A172 (cell line): ENCODE data around the gene PER2. TPM values are rescaled to one million over a fixed set of nuclear protein-coding genes. Genes with fewer than 3 reads are reported as not detected.

ENCODE experiments used
- DNase-seq: peaks from one replicate; pipeline ENCODE4 v3.0.0-alpha.2; 2015; ENCODE audit warnings: low spot score
- total RNA-seq: library from RNA; depleted of rRNA; stranded (reverse); fragments of >200 nt; shearing (Covaris generic); gene quantifications from 2 replicates; pipeline ENCODE4 v1.2.3, GENCODE V29; 2014

PER2 gene
- total RNA-seq, 1 experiment from 2014 or later, result 1.4 TPM

DNA sequence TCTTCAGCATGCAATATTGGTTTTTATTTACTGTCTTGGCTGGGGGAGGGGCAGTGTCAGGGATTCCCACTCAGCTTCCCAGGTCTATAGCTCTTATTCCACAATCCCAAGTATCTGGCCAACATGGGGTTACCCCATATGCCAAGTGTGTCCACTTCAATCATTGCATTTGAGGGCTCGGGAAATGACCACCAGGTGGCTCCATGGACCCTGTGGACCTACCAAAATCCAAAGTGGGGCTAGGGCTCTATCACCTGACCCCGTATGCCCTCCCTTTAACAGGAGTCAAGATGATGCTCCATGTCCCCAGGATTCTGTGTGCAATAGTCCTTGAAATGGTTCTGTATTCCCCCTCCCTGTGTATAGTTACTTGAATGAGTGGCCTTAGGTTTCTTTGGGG is 19.8 kb upstream of the PER2 start:
- no peak for DNase-seq

- DNase-seq, result no peak
These were observed 18.2 kb upstream of the PER2 start for GRCh38 chr2:238306672-238306998.

DNA sequence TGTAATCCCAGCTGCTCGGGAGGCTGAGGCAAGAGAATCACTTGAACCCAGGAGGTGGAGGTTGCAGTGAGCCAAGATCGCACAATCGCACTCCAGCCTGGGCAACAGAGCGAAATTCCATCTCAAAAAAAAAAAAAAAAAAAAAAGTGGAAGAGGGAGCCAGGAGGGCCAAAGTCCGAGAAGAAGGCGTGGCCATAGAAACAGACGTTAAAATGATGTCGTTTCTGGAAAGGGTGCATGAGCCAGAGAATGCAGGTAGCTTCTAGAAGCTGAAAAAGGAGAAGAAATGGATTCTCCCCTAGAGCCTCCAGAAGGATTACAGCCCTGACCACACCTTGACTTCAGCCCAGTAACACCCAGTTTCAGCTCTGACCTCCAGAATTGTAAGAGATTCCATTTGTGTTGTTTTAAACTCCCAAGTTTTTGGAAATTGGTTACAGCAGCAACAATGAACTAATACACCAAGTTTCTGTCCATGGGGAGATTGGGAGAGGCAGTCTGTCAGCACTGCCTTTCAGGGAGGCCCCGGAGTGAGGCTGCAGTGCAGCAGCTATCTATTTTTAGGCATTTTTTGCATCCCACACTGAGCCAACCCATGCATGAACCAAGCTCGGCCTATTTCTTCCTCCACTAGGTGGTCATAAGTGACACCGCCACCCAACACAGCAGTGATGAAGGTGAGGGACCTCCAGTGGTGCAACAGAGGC is 17.7 kb upstream of the PER2 start:
- no peak for DNase-seq

DNA sequence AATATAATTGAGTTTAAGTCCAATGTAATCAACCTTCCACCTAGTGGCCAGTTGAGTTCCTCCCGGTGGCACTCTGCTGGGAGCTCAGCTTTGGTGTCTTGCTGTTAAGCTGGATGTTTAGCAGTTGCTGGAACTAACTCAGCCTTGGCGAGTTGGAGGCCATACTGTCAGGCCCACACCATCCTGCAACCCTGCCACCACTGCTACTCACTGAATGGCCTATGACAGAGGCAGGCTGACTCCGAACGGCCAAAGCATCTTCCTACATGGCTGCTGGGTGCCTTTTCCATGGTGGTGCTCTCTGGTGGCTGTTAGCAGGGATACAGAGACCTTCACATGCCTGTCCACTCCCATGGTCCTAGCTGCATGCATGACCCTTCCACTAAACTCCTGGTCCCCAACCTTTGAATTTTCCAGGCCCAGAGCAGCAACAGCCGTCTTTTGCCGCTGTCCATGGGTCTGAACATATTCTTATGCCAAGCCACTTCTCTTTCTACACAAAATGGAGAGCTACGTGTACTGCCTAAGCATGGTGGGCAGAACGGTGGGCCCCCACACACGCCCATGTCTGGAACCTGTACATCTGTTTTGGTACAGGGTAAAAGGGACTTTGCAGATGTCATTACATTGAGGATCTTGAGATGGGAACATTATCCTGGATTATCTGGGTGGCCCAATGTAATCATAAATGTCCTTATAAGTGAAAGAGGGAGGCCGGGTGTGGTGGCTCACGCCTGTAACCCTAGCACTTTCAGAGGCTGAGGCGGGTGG is 16.9 kb upstream of the PER2 start:
- no peak for DNase-seq

GRCh38 chr2:238304116-238304515 is 15.7 kb upstream of the PER2 start:
- no peak for DNase-seq

- DNase-seq, result no peak
These were observed 14.3 kb upstream of the PER2 start for GRCh38 chr2:238302751-238303150.

DNA sequence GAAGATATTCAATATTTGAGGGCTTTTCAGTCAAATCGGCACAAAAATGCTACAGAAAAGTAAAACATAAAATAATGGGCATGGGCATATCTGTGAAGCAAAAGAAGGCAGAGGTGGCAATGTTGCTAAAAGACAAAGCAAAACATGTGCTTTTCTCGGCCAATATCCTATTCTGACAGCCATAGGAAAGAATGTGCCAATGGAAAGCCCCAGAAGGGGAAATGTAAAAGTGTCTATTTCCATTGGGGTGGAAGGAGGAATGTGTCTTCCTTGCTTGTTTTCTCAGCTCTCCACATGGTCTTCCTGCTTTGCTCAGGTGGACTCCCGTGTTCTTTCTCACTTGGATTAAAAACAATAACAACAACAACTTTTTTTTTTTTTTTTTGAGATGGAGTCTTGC is 13.7 kb upstream of the PER2 start:
- DNase-seq, result no peak

DNA sequence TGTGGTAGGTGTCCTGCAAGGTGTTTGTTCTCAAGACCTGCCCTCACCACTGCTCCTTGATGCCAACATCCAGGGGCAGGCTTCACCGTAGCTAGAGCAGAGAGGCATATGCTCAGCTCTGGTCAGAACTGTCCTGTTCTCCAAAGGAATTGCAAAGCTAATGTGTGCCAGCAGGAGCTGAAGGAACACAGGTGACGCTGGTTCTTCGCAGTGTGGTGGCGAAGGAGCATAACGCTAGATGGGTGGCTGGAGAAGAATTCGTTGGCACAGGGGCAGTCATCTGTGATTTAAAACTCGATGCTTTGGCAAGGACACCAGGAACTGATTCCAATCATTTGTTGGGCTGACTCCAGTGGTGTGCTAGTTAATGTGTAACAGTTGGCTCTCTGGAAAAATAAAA is 11.4 kb upstream of the PER2 start:
- DNase-seq, result no peak

DNA sequence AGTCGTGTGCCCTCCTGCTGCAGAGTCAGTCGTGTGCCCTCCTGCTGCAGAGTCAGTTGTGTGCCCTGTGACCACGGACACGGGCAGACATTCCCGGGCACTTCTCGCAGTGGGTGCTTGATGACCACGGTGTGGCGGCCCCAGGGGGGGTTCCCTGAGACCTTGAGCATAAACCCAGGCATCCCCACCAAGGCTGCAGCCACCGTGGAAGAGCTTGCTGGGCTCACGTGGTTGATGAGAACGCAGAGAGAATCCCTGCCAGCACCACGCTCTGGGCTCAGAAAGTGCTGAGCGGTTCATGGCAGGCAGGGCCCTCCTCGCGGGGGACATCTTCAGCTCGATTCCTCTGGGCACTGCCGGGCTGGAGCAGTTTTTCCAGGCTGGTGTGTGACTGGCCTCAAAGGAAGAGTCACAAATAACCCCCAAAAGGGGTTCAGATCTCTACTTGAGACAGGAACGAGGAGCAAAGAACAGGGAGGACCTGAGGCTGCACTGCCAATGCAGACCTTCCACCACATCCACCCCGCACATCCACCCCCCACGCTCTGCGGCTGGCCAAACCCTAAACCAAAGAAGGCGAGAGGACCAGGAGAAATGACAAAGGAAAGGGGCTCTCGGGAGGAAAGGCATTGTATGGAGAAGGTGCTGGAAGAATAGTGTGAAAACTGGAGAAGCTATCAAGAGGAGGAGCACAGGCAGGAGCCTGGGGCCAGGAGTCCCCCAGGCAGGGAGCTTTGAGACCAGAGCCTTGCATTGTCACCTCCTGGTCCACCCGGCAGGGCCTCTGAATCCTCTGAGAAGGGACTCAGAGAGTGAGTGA is 8.4 kb upstream of the PER2 start:
- no peak for DNase-seq

DNA sequence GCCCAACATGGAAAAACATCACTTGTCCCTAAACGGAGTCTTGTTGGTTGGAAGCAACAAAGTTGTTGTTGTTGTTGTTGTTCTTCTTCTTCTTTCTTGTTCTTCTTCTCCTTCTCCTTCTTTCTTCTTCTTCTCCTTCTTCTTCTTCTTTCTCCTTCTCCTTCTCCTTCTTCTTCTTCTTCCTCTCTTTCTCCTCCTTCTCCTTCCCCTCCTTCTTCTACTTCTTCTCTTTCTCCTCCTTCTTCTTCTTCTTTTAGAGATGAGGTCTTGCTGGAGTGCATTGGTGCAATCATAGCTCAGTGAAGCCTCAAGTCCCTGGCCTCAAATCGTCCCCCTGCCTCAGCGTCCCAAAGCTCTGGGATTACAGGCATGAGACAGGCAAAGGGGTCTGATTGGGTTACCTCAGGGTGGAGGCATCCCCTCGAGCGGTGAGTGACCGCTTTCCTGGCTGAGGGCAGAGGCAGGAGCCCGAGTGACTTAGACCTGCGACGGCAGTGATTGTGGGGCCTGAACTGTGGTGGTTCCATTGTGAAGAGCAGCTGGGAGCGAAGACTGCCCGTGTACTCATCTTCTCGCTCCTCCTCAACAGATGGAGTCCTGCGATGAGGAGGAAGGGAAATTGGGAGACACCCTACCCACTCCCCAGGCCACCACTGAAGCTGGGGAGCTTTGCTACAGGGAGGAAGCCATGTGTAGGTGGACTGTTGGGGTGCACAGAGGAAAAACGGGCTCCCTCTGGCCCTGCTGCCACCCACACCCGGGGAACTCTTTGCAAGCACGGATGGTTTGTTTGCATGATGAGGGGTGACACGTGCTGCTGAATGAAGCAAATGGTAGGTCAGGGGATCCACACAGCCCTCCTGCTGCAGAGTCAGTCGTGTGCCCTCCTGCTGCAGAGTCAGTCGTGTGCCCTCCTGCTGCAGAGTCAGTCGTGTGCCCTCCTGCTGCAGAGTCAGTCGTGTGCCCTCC is 7.0 kb upstream of the PER2 start:
- DNase-seq, result no peak

DNA sequence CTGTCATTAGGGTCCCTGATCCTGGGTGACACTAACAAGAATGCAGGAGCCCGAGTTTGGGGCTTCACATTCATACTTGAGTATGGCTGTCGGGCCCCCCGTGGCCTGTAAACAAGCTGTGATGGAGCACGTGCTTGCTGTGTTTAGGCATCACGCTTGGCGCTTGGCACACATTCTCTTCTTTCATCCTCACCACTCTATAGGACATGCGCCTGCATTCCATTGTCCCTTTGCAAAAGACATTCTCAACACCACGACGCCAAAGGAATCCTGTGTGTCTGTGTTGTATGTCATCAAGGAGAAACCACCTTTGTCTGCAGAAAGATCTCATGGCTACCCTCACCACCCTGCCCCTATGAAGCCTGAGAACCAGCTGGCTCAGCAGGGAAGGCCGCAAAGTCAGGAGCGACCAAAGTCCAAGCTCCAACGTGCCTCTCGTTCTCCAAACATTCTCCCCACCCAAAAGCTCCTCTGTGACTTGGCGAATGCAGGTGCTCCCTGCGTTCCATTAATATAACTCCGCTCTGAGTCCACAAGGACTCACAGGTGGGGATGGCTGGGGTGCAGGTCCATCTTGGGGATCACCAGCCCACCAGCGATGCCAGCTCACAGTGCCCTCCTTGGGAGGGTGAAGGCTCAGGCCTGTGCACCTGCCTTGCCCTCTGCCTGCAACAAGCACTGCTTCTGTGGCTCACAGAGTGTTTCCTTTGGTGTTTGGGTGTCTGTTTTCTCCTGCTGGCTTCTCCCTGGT is 6.2 kb upstream of the PER2 start:
- no peak for DNase-seq

DNA sequence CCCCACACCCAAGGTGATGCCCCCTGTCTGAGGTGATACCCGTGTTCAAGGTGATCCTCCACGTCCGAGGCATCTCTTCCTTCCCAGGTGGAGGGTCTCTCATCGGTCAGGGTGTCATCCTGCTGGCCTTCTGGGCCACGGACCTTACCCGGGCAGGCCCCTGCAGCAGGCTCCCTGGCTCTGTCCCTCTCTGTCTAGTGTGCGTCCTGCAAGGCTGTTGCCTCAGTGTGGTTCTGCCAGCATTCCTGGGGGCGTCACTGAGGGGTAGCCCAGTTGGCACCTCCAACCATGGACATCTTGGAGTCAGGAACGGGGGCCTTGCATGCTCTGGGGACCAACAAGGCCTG is 5.6 kb upstream of the PER2 start:
- no peak for DNase-seq

GRCh38 chr2:238291550-238292281 is 3.3 kb upstream of the PER2 start:
- no peak for DNase-seq

DNA sequence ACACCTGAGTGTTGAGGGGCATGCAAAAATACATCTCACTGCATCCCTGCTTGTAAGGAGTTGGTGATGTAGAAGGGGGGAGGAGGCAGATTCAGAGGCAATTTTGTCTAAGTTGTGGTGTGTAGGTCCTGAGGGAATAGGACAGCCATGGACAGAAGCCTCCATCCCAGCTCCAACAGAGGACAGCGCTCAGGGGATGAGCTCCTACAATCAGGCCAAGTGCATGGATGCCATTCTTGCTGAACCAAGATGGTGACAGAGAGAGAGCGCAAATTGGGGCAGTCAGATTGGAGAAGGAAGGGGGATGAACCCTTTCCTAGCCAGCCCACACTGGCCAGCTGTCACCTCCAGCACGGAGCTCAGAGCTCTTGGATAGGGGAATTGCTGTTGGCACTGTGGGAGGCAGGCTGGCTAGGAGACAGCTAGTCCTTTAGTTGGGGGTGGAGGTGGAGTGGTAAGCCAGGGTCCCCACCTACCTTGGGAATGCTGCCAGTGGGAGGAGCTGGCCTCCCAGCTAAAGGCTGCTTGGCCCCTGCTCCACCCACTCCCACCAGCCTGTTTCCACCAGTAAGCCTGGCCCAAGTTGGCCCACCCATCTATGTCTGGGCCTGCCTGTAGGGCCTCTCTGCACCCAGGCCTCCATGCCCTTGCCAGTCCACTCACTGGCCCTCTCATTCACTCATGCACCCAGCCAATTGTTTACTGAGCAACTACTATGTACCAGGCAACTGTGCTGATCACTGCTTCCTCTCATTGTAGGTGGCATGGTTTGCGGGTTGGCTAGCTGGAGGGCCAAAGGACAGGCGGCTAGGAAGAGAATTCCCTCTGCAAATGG is 2.5 kb upstream of the PER2 start:
- DNase-seq, result no peak

- DNase-seq, result no peak
These were observed 1.7 kb upstream of the PER2 start for GRCh38 chr2:238290091-238290509.

DNA sequence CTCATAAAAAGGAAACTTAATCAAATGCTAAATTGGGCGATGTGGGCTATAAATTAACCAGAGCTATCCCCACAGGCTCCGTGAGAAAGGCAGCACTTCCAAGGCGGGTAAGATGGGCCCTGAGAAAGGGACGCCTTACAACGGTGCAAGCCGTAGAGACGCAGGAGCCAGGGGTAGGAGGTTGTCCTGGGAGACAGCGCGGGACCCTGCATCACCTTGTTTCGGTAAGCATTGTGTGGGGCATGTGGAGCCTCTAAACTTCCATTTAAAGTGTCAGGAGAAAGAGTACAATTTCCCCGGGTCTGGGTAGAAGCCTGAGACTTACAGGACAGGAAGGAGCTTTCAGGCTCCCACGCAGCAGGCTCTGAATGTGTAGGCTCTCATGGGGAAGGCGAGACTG is 1.2 kb upstream of the PER2 start:
- DNase-seq, result no peak

DNA sequence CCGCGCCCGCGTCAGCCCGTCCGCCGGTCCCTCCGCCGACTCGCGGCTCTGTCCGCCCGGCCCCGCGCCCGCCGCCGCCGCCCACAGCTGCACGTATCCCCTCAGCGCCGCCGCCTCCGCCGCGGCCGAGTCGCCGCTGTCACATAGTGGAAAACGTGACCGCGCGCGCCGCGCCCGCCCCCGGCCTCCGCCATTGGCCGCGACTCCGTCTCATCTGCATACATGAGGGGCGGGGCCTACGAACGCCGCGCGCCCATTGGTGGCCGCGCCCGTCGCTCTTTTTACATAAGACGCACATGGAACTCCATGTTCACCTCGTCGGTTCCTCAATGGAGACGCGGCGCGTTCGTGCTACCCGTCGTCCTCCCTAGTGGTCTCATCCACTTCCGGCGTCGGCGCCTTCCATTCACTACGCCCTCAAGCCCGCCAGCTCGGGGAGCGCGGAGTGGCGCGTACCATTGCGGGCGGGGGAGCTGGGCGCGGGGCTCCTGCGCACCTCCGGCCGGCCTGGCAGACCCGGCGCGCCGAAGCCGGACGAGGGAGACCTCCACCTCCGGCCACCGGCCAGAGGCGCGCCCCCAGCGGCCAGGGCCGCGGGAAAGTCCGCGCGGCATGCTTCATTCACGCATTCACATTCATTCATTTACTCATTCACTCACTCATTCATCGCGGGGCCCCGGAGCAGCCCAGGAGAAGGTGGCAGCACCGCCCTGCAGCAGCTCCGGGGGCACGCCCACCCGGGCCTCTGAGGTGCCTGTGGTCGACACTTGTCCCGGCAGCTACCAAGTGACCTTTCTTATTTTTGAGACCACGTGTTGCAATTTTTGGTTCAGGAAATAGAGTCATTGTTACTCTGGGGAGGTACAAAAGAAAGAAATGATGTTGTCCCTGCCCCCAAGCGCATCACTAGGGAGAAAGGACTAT is 502 bp upstream of the PER2 start:
- DNase-seq, result peak; percentile 93
